ENCODE measurements around the gene TEX9.

GRCh38 chr15:56341201-56341600, 24.0 kb upstream of the TEX9 start:
- TF ChIP-seq, protein P1, sequence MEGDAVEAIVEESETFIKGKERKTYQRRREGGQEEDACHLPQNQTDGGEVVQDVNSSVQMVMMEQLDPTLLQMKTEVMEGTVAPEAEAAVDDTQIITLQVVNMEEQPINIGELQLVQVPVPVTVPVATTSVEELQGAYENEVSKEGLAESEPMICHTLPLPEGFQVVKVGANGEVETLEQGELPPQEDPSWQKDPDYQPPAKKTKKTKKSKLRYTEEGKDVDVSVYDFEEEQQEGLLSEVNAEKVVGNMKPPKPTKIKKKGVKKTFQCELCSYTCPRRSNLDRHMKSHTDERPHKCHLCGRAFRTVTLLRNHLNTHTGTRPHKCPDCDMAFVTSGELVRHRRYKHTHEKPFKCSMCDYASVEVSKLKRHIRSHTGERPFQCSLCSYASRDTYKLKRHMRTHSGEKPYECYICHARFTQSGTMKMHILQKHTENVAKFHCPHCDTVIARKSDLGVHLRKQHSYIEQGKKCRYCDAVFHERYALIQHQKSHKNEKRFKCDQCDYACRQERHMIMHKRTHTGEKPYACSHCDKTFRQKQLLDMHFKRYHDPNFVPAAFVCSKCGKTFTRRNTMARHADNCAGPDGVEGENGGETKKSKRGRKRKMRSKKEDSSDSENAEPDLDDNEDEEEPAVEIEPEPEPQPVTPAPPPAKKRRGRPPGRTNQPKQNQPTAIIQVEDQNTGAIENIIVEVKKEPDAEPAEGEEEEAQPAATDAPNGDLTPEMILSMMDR (IDR thresholded peaks at IDR 0.05), result no peak
- TF ChIP-seq ZFX (IDR thresholded peaks at IDR 0.05; ENCODE audit: borderline replicate concordance), result no peak

All from 22Rv1 (cell line).